Activated T-cell treated with anti-CD3 and anti-CD28 coated beads, Interleukin-2, amount 50 U/mL, for 48 hours (primary cell): ENCODE data around the gene SHISA3.

Experiments used
- DNase-seq, 2 experiments: peaks; one replicate each; pipeline ENCODE4 v3.0.0-alpha.2; 2020

The SHISA3 gene

DNA sequence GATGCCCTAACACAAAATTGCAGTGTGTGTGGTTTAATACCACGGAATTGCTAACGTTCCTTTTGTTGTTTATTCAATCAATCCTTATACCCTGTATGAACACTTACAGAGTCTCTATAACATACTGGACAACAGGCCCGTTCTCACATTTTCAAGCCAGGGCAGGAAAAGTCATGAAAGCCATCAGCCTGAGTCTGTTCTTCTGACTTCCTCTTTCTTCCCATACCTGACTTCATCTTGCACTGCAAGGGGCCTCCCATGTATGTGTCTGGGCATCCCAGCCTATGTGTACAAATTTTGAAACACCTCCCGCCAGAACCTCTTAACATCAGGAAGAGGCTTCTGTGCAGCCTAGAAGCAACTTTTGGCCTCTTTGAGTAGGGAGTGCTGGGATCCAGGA lies 4.9 kb upstream of the SHISA3 start:
- DNase-seq = no peak

DNA sequence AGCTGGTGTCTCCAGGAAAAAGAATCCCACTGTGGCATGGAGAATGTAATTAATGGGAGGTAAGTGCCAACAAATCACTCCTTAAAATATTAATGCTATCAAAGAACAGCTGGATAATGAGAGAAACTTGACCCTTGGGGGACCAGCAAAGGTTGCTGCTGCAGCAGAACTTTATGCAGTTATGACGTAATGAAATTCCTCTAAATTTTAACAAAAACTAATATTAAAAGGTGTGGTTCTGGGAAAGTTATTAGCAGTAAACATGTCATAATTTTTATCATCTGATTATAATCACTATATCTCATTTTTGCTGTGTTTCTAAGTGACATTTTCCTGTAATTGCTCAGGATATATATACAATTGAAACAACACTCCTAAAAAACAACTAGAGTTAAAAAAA lies 1.7 kb upstream of the SHISA3 start:
- DNase-seq = no peak

GRCh38 chr4:42396361-42396751 lies 932 bp upstream of the SHISA3 start:
- DNase-seq = no peak

DNA sequence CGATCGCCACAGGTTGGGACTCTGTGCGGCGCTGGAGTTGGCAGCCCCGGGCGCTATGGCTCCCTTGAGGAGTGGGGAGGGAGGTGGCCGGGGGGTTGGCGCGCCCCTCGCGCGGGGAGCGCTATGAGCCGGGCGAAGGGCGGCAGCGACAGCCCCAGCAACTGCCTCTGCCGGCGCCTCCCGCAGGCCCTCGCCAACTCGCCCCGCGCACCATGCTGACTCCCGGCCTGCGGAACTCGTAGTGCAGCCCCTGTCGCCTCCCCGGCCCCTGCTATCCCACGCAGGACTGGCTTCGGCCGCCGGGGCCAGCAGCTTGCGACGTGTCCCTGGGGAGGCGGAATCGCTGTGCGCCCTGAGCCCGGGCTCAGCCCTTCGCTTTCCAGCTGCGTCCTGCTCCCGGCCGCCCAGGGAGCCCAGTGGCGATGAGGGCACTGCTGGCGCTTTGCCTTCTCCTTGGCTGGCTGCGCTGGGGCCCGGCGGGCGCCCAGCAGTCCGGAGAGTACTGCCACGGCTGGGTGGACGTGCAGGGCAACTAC lies 415 bp downstream of the SHISA3 start:
- DNase-seq = peak; percentile 33 to 54

DNA sequence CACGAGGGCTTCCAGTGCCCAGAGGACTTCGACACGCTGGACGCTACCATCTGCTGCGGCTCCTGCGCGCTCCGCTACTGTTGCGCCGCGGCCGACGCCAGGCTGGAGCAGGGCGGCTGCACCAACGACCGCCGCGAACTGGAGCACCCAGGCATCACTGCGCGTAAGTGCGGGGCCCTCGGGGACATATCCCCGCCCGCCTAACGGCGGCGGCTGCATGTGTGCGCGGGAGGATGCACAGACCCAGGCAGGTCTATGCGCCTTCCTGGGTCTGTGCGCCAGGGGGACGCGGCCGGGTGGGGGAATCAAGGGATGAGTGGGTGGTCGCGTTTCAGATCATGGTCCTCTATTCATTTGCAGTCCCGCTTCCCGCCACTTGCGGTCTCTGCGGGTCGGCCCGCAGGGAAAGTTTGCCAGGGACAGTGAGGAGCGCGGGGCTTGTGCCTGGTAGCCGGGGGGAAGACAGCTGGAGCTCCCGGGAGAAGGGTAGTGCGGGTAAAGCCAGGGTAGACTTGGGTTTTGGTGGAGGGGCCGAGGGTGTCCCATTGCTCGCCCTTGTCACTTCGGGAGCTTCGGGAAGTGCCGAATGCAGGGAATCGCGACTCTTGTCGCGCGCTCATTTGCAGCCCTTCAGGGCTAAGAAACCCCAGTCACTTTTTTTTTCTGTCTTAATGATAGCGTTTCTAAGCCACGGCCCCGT lies 1.0 kb downstream of the SHISA3 start:
- peak; percentile 41 to 53 for DNase-seq

DNA sequence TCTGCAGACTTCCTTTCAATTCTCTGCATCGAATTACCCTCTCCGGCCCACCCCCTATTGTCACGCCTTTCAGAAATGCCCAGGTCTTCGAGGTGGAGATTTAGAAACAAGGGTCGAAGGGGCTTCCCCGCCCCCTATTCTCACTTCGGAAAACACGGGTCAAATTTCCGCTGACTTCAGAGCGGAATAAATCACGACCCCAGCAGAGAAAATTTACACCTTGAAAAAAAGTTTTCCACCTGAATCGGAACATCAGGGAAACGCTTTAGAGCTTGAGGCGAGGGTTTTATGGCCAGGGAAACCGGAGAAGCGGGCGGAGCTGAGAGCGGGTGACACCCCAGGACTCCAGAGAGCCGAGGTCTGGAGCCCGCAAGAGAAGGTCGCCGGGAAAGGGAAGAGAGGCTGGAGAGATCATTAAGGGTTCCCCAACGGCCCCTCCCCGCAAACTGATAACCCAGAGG lies 1.6 kb downstream of the SHISA3 start:
- no peak for DNase-seq

GRCh38 chr4:42399393-42399792 lies 2.1 kb downstream of the SHISA3 start:
- DNase-seq = no peak

DNA sequence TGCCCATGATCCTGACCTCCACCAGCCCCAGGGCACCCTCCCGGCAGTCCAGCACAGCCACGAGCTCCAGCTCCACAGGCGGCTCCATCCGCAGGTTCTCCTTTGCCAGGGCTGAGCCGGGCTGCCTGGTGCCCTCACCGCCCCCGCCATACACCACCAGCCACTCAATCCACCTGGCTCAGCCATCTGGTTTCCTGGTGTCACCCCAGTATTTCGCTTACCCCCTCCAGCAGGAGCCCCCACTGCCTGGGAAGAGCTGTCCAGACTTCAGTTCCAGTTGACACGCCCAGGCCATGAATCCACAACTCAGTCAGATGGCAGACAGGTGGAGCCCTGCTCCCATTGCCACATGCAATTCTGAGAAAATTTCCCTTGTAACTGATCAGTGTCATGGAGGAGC lies 3.9 kb downstream of the SHISA3 start:
- no peak for DNase-seq

DNA sequence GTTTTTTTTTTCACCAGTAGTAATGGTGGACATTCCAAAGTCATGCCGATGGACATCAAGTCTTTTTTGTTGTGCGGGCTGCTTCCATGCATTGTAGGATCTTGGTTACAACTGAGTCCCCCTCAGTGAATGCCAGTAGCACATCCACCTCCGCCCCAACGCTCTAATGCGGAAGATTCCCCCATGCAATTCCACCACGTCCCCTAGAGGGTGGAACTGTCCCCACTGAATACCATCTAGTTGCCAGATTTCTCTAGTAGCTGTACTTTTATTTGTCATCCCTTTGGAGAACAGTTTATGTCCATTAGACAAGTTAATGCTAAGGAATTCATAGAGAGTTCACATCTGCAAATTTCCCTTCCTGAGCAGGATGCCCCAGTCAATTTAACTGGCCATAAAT lies 6.7 kb downstream of the SHISA3 start:
- no peak for DNase-seq

DNA sequence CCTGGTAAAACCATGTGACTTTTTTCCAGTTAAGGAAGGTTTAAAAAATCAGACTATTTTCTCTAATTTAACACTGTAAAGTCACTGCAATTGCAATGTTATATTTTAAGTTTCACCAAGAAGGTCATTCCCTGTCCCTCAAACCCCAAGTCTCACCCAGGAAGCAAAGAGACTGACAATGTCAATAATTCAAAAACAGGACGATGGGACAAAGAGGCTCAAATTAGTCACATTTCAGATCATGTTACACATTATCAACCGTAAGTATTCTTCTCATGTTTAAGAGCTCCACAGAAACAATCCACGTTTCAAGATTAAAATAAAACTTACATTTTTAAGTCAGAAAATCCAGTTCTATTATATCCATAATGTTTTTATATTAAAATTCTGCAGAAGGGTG lies 13.2 kb downstream of the SHISA3 start:
- no peak for DNase-seq

DNA sequence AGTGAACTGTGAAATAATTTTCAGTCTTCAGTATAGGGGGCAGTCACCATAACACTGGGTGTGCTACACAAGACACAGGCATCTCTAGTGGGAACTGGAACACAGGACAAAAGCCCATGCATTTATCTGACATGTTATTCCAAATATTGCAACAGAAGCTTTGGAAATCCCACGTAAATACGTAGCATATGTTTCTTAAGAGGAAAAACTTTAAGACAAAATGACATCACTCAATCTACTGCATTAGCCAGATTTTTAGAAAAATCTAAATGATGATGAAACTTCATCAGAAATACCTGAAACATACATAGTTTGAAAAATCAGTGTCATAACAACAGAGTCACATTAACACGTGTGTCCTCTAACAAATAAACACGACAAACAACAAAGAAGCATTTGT lies 14.5 kb downstream of the SHISA3 start:
- DNase-seq = no peak

- DNase-seq = no peak
Observed at GRCh38 chr4:42412251-42412650, 15.0 kb downstream of the SHISA3 start.

- no peak for DNase-seq
Observed at GRCh38 chr4:42415281-42415680, 18.0 kb downstream of the SHISA3 start.

DNA sequence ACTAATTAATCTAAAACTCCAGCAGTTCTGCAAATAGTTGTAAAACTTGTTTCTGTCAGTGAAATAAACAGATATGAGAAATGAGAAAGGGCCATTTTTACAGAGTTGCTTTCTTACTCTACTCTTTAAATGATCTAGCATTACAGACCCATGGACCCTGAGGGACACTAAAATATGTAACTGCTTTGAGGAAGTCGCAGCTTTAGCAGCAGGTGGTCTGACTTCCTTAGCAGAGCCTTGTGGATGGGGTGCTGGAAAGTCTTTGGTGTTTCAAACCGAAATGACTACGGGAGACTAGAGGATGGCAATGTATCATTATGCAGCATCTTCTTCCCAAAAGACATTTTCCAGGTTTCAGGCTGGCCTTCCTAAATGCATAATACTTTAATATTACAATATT lies 18.7 kb downstream of the SHISA3 start:
- DNase-seq = no peak

GRCh38 chr4:42417550-42417949 lies 20.3 kb downstream of the SHISA3 start:
- DNase-seq = no peak

- no peak for DNase-seq
Observed at GRCh38 chr4:42420140-42420539, 22.9 kb downstream of the SHISA3 start.

DNA sequence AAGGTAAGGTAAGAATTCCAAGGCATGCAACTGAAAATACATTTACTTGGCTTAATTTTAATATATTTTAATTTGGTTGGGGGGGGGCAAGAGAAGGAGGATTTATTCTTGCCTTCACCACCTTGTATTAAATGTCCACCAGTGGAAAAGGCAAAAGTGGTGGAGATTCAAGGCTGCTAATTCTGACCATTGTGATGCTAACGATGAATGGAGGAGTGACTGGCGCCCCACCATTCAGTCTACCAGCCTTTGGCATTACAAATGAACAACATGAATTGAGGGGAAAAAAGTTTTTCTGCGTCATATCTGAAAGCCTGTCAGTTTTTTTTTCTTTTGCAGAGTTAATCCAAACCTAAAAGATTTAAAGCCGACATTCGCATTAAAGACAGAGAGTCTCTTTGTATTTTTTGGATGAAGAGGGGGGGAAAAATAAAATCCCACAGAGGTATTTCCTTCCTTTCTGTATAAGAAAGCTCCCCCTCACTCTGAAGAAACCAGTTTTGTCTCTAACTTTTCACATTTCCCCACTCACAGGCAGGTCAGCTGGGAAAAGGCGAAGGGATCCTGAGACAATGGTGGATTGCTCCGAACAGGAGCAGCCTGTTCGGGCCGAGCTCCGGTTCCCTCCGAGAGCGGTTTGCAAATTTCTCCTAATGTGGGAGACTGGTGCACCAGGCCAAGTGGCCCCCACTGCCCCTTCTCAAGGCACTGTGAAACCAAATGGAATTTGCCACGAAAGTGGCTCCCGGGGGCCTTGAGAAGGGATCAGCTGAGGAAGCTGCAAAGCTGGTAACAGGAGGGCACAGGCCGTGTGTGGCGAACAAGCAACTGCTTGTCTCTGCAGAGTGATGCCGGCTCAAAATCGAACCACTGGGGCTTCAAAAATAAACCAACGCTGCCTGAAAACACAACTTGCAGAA lies 28.1 kb downstream of the SHISA3 start:
- no peak for DNase-seq

DNA sequence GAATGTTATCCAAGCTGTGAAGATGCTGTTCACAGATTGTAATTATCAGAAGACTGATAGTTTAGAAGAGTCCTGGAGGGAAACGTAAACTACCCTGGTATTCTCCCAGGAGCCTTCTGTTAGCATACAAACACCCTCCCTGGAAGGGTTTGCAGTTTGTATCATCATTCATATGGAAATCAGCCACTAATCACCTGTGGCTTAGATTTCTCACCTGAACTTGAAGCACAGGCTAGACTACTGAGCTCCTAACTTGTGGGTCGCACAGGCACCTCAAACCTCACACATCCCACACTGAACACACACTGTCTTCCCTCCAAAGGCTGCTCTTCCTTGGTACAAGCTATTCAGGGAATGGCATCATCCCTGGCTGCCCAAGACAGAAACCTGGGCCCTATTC lies 30.7 kb downstream of the SHISA3 start:
- no peak for DNase-seq

DNA sequence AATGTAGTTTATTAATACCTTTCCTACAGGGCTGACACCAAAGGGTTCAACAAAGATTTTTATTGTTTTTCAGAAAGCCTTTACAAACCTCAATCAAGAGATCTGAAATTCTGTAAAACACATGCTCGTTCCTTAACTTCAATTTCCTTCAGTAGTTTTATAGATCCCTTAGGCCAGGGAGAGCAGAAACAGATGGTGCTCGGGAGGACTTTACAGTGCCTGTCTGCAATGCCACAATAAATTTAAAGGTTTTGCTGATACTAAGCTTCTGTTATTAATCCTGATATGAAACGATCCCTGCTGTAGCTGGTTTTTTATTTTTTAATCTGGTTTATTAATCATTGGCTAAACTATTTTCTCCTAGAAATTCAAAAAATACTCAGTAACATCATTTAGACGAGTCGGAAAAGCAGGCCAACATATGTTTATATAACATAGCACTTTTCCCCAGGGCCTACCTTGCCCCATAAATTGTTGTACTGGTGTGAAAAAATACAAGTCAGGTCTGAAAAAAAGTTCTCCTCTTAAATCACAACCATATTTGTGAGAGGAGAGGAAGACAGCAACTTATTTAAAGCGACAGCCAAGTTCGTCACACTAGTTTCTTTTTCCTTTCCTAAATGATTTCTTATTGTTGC lies 39.8 kb downstream of the SHISA3 start:
- DNase-seq = no peak

GRCh38 chr4:42440083-42440482 lies 42.8 kb downstream of the SHISA3 start:
- DNase-seq = no peak

DNA sequence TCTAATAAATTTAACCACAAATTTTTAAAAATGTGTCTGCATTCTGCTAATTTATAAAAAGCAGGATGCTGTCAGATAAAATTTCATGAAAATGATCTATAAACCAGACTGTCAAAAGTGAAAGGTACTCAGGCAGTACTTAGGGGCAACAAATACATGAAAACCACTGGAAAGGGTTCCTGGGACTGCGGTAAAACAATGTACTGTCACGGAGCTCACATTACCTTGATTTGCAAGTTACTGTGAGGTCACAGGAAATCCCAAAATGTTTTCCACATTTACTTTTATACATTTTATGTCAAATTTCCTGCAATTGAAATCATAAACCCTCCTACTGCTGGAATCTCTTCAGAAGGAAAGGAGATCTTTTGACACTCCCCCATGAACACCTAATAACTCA lies 45.3 kb downstream of the SHISA3 start:
- DNase-seq = no peak

GRCh38 chr4:42445038-42445437 lies 47.8 kb downstream of the SHISA3 start:
- DNase-seq = no peak

DNA sequence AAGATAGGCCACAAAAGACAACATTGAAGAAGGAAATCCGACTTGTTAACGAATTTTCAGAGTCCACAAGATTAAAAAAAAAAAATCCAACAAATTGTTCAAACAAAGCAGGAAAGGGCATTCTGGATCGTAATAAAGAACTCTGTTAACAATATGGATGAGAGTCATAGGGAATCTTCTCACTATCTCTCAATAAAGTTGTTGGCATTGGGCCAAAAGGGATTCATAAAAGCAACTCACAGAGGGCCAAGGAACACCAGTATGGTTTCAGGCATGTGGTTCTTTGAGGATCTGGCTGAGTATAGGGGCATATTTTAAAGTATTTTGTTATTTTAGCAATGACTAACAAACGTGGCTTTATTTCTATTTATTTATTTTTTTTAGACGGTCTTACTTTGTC lies 49.5 kb downstream of the SHISA3 start:
- DNase-seq = no peak
